ENCODE results near the gene ZP1. TPM values are rescaled to one million over a fixed set of nuclear protein-coding genes. Genes with fewer than 3 reads are reported as not detected.

ZP1 gene
- total RNA-seq, 2 experiments from 2014 or later, result 0.20 TPM; not detected in 1

GRCh38 chr11:60848714-60849151 is 18.6 kb upstream of the ZP1 start:
- intact Hi-C loops (cut with DNase I, micrococcal nuclease), result no loop called here
- no peak overlapping the region for H3K4me3 ChIP-seq (ENCODE audit: low read length)
- peaks cover 18% of the 10 kb centered on the region for H3K4me1 ChIP-seq (ENCODE audit: insufficient read depth, low read length)
- peaks cover 18% of the 10 kb centered on the region for H3K4me1 Mint-ChIP-seq (ENCODE audit: low read depth)
- H3K27me3 Mint-ChIP-seq, result no peaks in the 10 kb centered on the region
- H3K4me3 Mint-ChIP-seq, result no peak overlapping the region
- DNase-seq, result no peak
- H3K27ac ChIP-seq (ENCODE audit: low read depth in 1 of 2, low read length in 2 of 2), result no peak overlapping the region
- H3K27ac Mint-ChIP-seq, result no peak overlapping the region
- H3K36me3 ChIP-seq (ENCODE audit: insufficient read depth, low read length), result peaks cover 42% of the 10 kb centered on the region
- peaks cover 0 to 5% of the 10 kb centered on the region in 2 experiments for H3K9me3 ChIP-seq (ENCODE audit: control insufficient read depth in 1 of 2, insufficient read depth in 1 of 2, low read length in 2 of 2)
- H3K36me3 Mint-ChIP-seq (ENCODE audit: low read depth), result peaks cover 56% of the 10 kb centered on the region
- POLR2A ChIA-PET, result no interaction called here
- CTCF ChIA-PET, result no interaction called here
- H3K27me3 ChIP-seq (ENCODE audit: control insufficient read depth in 1 of 2, insufficient read depth in 2 of 2, low read length in 2 of 2), result no peaks in the 10 kb centered on the region
- no peak for ATAC-seq (ENCODE audit: poor library complexity)
- no peaks in the 10 kb centered on the region for H3K9me3 Mint-ChIP-seq
- TF ChIP-seq CTCF (IDR thresholded peaks at IDR 0.05), result no peak

GRCh38 chr11:60849641-60850520 is 17.5 kb upstream of the ZP1 start:
- no peak overlapping the region for H3K27ac Mint-ChIP-seq
- no peak overlapping the region for H3K4me3 ChIP-seq (ENCODE audit: low read length)
- ATAC-seq (ENCODE audit: poor library complexity) (no peak), DNase-seq (no peak)
- POLR2A ChIA-PET, result no interaction called here
- TF ChIP-seq CTCF (IDR thresholded peaks at IDR 0.05), result no peak
- H3K36me3 Mint-ChIP-seq (ENCODE audit: low read depth), result peaks cover 52% of the 10 kb centered on the region
- peaks cover 7% of the 10 kb centered on the region for H3K4me1 ChIP-seq (ENCODE audit: insufficient read depth, low read length)
- H3K27me3 Mint-ChIP-seq, result no peaks in the 10 kb centered on the region
- H3K9me3 Mint-ChIP-seq, result no peaks in the 10 kb centered on the region
- no peak overlapping the region for H3K27ac ChIP-seq (ENCODE audit: low read depth in 1 of 2, low read length in 2 of 2)
- CTCF ChIA-PET, result no interaction called here
- no peak overlapping the region for H3K4me3 Mint-ChIP-seq
- intact Hi-C loops (cut with DNase I, micrococcal nuclease), result no loop called here
- H3K4me1 Mint-ChIP-seq (ENCODE audit: low read depth), result peaks cover 7% of the 10 kb centered on the region
- peaks cover 42% of the 10 kb centered on the region for H3K36me3 ChIP-seq (ENCODE audit: insufficient read depth, low read length)
- peaks cover 0 to 5% of the 10 kb centered on the region in 2 experiments for H3K9me3 ChIP-seq (ENCODE audit: control insufficient read depth in 1 of 2, insufficient read depth in 1 of 2, low read length in 2 of 2)
- H3K27me3 ChIP-seq (ENCODE audit: control insufficient read depth in 1 of 2, insufficient read depth in 2 of 2, low read length in 2 of 2), result no peaks in the 10 kb centered on the region

- peaks cover 45% of the 10 kb centered on the region for H3K36me3 Mint-ChIP-seq (ENCODE audit: low read depth)
- ATAC-seq (ENCODE audit: poor library complexity) (no peak), DNase-seq (no peak)
- H3K9me3 ChIP-seq (ENCODE audit: control insufficient read depth in 1 of 2, insufficient read depth in 1 of 2, low read length in 2 of 2), result peaks cover 0 to 5% of the 10 kb centered on the region in 2 experiments
- POLR2A ChIA-PET, result no interaction called here
- no peaks in the 10 kb centered on the region for H3K4me1 ChIP-seq (ENCODE audit: insufficient read depth, low read length)
- H3K27ac ChIP-seq (ENCODE audit: low read depth in 1 of 2, low read length in 2 of 2), result no peak overlapping the region
- peaks cover 42% of the 10 kb centered on the region for H3K36me3 ChIP-seq (ENCODE audit: insufficient read depth, low read length)
- no peak overlapping the region for H3K4me3 Mint-ChIP-seq
- no peak for TF ChIP-seq CTCF (IDR thresholded peaks at IDR 0.05)
- H3K9me3 Mint-ChIP-seq, result no peaks in the 10 kb centered on the region
- CTCF ChIA-PET, result no interaction called here
- no peak overlapping the region for H3K27ac Mint-ChIP-seq
- peaks cover 4% of the 10 kb centered on the region for H3K4me1 Mint-ChIP-seq (ENCODE audit: low read depth)
- intact Hi-C loops (cut with DNase I, micrococcal nuclease), result no loop called here
- no peak overlapping the region for H3K4me3 ChIP-seq (ENCODE audit: low read length)
- no peaks in the 10 kb centered on the region for H3K27me3 Mint-ChIP-seq
- no peaks in the 10 kb centered on the region for H3K27me3 ChIP-seq (ENCODE audit: control insufficient read depth in 1 of 2, insufficient read depth in 2 of 2, low read length in 2 of 2)
These were observed 15.8 kb upstream of the ZP1 start for GRCh38 chr11:60851327-60852104.

Data from CD4-positive, alpha-beta T cell (primary cell).